ENCODE measurements around the gene OCRL. TPM values are rescaled to one million over a fixed set of nuclear protein-coding genes. Genes with fewer than 3 reads are reported as not detected.

Gene OCRL
- total RNA-seq, 1 donor from 2014 or later, result 24.2 TPM

DNA sequence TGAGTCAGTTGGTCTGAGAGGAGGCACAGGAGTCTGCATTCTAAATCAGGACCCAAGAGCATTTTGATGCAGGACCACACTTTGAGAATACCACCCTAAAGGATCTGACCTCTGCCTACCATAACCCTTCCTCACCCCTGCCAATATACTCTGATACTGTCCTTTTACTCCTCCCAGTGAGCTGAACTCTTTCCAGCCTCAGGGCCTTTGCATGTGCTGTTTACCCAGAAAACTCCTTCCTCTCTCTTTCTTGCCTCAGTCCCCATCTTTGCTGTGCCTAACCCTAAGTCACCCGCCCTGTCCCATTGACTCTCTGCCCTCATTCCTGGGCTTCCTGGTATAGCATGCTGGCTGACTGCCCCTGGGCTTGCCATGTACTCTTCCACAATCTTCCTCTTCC, 54.7 kb downstream of the OCRL start:
- Mint-ChIP-seq H3K27ac (ENCODE audit: unreplicated experiment) (no peak overlapping the region), H3K27me3 (ENCODE audit: unreplicated experiment) (peaks cover 2% of the 10 kb centered on the region), H3K4me1 (ENCODE audit: unreplicated experiment) (no peaks in the 10 kb centered on the region), H3K36me3 (ENCODE audit: low read depth, unreplicated experiment) (peaks cover 4% of the 10 kb centered on the region), H3K9me3 (ENCODE audit: unreplicated experiment) (no peaks in the 10 kb centered on the region), H3K4me3 (ENCODE audit: unreplicated experiment) (no peak overlapping the region)
- no peak for DNase-seq (ENCODE audit: low spot score)
- no peak for TF ChIP-seq CTCF (IDR thresholded peaks at IDR 0.05; ENCODE audit: unreplicated experiment)

DNA sequence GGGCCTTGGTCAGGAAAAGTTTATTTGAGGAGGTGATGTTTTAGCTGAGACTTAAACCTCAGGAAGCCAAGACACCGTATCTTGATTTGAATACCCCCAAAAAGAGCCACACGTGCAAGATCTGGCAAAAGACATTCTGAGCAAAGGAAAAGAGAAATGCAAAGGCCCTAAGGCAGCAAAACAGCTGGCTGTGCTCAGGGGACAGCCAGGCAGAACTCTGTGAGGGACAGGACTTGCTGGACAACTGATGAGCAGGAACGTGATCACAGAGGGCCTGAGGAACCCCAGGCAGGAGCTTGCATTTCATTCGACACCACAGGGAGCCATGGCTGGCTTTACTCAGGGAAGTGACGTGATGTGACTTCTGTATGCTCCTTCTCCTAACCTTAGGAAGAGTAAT, 56.0 kb downstream of the OCRL start:
- no peak for DNase-seq (ENCODE audit: low spot score)
- Mint-ChIP-seq H3K9me3 (ENCODE audit: unreplicated experiment) (no peaks in the 10 kb centered on the region), H3K4me1 (ENCODE audit: unreplicated experiment) (no peaks in the 10 kb centered on the region), H3K27me3 (ENCODE audit: unreplicated experiment) (peaks cover 3% of the 10 kb centered on the region), H3K27ac (ENCODE audit: unreplicated experiment) (no peak overlapping the region), H3K4me3 (ENCODE audit: unreplicated experiment) (no peak overlapping the region), H3K36me3 (ENCODE audit: low read depth, unreplicated experiment) (peaks cover 3% of the 10 kb centered on the region)
- TF ChIP-seq CTCF (IDR thresholded peaks at IDR 0.05; ENCODE audit: unreplicated experiment), result no peak

DNA sequence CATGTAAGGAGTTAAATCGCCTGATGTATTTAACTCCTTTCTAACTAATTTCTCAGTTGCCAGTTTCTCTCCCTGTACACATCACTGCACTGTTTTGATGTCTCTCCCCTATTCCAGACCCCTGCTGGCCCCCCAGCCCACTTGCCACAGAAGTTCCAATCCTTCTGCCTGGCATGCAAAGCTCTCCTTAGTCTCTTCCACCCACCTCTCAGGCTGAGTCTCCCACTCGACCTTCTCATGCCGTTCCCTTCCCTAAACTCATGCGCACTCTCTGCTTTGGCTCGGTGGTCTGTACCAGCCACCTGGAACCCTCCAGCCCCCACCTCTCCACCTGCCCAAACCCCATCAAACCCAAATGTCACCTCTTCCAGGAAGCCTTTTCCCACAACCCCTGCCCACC, 57.8 kb downstream of the OCRL start:
- Mint-ChIP-seq H3K27me3 (ENCODE audit: unreplicated experiment) (peaks cover 3% of the 10 kb centered on the region), H3K4me3 (ENCODE audit: unreplicated experiment) (no peak overlapping the region), H3K27ac (ENCODE audit: unreplicated experiment) (no peak overlapping the region), H3K9me3 (ENCODE audit: unreplicated experiment) (no peaks in the 10 kb centered on the region), H3K4me1 (ENCODE audit: unreplicated experiment) (no peaks in the 10 kb centered on the region), H3K36me3 (ENCODE audit: low read depth, unreplicated experiment) (peaks cover 3% of the 10 kb centered on the region)
- no peak for DNase-seq (ENCODE audit: low spot score)
- TF ChIP-seq CTCF (IDR thresholded peaks at IDR 0.05; ENCODE audit: unreplicated experiment), result no peak

- peaks cover 3% of the 10 kb centered on the region for H3K4me1 Mint-ChIP-seq (ENCODE audit: unreplicated experiment)
- no peak for DNase-seq (ENCODE audit: low spot score)
- no peak overlapping the region for H3K4me3 Mint-ChIP-seq (ENCODE audit: unreplicated experiment)
- H3K27ac Mint-ChIP-seq (ENCODE audit: unreplicated experiment), result no peak overlapping the region
- peaks cover 3% of the 10 kb centered on the region for H3K36me3 Mint-ChIP-seq (ENCODE audit: low read depth, unreplicated experiment)
- no peaks in the 10 kb centered on the region for H3K9me3 Mint-ChIP-seq (ENCODE audit: unreplicated experiment)
- TF ChIP-seq CTCF (IDR thresholded peaks at IDR 0.05; ENCODE audit: unreplicated experiment), result no peak
- H3K27me3 Mint-ChIP-seq (ENCODE audit: unreplicated experiment), result peaks cover 3% of the 10 kb centered on the region
Observed at GRCh38 chrX:129599499-129599898, 59.4 kb downstream of the OCRL start.

DNA sequence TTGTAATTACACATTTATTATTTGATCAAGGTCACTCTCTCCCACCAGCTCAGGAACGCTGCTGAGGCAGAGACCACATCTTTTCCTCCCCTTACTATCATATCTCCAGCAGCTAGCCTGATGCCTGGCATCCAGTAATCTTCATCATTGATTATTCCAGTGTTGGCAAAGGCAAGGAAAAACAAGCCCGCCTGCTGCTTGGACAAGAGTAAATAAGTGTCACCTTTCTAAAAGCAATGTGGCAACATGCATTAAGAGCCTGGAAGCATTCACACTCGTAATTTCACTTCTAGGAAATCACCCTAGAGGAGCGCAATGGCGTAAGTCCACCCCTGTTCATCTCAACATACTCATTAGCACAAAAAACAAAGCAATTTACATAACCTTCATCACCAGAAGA, 59.9 kb downstream of the OCRL start:
- no peak for TF ChIP-seq CTCF (IDR thresholded peaks at IDR 0.05; ENCODE audit: unreplicated experiment)
- Mint-ChIP-seq H3K36me3 (ENCODE audit: low read depth, unreplicated experiment) (peaks cover 3% of the 10 kb centered on the region), H3K27ac (ENCODE audit: unreplicated experiment) (no peak overlapping the region), H3K4me3 (ENCODE audit: unreplicated experiment) (no peak overlapping the region), H3K27me3 (ENCODE audit: unreplicated experiment) (peaks cover 3% of the 10 kb centered on the region), H3K4me1 (ENCODE audit: unreplicated experiment) (peaks cover 3% of the 10 kb centered on the region), H3K9me3 (ENCODE audit: unreplicated experiment) (no peaks in the 10 kb centered on the region)
- DNase-seq (ENCODE audit: low spot score), result no peak

All from endothelial cell (in vitro differentiated cells).